ENCODE data around the gene SPEG.

DNA sequence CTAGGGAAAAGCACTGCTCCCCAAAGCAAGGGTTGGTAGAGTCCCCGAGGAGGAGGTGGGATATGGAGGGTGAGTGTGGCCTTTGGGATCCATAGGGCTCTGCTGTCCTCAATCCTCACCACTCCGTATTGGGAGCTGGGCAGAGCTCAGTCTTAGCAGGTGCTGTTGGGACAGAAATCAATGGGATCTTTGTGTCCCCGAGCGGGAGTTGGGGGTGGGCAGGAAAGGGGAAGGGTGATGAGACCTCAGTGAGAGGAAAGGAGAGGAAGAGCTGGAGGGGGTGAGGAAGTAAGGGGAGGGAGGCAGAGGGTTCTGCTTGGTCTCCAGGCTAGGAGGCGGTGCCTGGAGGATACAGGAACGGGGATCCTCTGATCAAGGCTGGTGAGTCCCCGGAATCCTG, 82.2 kb downstream of the SPEG start:
- TF ChIP-seq POLR2A (IDR thresholded peaks at IDR 0.05) (no peak), POLR2AphosphoS5 (IDR thresholded peaks at IDR 0.05) (no peak)
- TF ChIP-seq, protein P1, sequence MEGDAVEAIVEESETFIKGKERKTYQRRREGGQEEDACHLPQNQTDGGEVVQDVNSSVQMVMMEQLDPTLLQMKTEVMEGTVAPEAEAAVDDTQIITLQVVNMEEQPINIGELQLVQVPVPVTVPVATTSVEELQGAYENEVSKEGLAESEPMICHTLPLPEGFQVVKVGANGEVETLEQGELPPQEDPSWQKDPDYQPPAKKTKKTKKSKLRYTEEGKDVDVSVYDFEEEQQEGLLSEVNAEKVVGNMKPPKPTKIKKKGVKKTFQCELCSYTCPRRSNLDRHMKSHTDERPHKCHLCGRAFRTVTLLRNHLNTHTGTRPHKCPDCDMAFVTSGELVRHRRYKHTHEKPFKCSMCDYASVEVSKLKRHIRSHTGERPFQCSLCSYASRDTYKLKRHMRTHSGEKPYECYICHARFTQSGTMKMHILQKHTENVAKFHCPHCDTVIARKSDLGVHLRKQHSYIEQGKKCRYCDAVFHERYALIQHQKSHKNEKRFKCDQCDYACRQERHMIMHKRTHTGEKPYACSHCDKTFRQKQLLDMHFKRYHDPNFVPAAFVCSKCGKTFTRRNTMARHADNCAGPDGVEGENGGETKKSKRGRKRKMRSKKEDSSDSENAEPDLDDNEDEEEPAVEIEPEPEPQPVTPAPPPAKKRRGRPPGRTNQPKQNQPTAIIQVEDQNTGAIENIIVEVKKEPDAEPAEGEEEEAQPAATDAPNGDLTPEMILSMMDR (IDR thresholded peaks at IDR 0.05), result no peak

All from upper lobe of left lung (tissue), 4 donors.